ENCODE measurements around the gene CNNM3.
"Not testable (repeated sequence)": the region's sequence is repeated elsewhere in the genome, so short reads cannot be mapped to it uniquely, and the experiment has no call there.

Gene CNNM3

DNA sequence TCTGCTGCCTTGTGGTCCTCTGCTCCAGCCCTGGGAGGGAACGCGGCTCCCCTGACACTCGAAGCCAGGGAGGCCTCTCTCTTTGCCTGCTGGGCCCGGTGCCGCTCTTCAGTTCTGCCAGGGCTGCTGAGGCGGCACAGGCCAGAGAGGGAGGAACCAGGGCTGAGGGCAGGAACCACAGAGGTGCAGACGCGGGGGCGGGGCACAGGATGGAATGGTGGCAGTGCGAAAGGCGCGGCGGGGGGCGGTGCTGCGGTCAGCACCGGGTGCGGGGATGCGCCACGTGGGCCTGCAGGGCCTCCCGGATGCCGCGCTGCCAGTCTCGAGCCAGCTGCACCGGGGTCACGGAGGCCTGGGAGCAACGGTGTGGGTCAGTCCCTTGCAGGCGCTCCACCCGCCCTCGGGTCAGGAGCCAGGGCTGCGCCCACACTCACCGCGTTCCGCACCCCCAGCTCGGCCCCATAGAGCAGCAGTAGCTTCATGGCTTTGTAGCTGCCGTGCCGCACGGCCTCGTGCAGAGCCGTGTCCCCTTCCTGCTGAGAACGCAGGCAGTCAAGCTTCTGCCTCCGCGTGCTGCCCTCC, 23.3 kb downstream of the CNNM3 start:
- peak; percentile 69 to 76 for DNase-seq (ENCODE audit: low read depth in 2 of 2)

DNA sequence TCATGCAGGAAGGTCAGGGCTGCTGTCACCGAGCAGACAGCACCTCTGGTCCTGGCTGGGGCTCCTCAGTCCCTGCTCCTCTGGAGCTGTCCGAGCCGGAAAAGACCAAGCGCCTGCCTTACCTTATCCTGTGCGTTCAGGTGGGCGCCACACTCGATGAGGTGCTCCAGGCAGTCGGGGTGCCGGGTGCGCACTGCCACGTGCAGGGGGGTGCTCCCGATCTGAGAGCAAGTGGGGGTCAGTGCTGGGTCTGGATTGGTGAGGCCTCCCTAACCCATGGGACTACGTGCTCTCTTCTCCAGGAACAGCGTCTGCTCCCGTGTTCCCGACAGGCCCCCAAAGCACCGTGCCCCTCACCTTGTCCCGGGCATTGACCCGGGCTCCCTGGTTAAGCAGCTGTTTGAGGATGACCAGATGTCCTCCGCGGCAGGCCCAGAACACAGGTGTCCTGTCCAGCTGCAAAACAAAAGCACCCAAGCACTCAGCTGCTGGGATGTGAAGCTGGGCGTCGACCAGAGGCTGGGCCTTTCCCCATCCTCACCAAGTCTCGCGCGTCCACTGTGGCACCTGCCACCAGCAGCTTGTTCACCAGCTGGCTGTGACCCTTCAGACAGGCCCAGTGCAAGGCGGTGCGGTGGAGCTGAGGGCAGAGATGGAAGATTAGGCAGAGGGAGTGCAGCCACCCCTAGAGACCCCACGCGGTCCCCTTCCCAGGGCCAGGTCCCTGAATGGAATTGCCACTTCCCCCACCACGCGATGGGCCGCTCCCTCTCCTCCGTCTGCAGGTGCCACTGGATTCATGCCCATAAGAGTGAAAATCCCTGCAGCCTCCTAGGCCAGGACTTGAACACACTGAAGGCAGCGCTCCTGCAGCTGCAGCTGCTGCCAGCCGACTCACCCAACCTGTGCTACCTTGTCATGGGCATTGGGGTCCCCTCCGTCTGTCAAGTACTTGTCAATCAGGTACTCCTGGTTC, 24.1 kb downstream of the CNNM3 start:
- DNase-seq (ENCODE audit: low read depth in 2 of 2) = no peak

DNA sequence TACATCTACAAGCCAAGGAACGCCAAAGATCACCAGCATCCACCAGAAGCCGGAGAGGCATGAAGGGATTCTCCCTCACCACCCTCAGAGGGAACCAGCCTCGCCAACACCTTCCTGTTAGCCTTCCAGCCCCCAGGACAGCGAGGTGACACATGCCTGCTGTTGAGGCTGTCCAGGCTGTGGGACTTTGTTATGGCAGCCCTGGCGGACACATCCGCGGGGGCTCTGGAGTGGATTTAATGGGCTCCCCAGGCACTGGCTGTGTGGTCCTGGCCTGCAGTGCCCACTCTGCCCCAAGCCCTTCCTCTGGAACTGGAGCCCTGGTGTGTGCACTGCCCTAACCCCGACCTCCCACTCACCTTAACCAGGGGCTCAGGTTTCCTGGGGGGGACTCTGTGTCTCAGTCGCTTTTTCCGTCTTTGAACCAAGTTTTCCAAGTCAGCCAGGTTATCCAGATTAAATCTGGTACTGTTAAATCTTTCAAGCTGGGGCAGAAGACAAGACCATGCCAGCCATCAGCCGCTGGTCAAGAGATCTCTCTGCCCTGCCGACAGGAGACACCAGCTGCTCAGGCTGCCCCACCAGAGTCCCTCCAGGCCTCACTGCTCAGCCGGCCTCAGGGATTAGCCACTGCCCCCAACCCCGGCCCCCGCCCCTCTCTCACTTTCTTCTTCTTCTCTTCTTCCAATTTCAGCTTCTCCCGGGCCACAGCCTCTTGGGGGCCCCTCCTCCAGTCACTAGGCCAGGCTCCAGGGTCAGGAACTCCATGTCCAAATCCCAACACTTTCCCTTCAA, 25.8 kb downstream of the CNNM3 start:
- no peak for DNase-seq (ENCODE audit: low read depth in 2 of 2)

DNA sequence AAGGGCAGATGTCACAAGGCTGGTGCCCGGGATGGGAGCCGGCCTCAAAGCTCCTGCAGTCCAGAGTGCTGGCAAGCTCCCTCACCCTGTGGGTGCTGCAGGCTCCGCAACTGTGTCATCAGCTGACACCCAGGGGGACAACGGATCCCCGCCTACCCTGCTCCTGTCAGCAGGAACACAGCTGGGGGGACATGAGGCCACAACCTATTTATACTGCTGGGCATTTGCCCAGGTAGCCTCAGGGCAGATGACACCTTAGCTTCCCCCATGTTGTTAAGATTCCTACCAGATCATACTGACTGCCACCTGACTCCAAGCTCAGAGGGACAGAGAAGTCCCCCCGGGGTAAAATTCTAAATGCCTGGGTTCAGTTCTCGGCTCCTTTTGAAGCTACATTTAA, 26.5 kb downstream of the CNNM3 start:
- DNase-seq (ENCODE audit: low read depth in 2 of 2) = no peak

DNA sequence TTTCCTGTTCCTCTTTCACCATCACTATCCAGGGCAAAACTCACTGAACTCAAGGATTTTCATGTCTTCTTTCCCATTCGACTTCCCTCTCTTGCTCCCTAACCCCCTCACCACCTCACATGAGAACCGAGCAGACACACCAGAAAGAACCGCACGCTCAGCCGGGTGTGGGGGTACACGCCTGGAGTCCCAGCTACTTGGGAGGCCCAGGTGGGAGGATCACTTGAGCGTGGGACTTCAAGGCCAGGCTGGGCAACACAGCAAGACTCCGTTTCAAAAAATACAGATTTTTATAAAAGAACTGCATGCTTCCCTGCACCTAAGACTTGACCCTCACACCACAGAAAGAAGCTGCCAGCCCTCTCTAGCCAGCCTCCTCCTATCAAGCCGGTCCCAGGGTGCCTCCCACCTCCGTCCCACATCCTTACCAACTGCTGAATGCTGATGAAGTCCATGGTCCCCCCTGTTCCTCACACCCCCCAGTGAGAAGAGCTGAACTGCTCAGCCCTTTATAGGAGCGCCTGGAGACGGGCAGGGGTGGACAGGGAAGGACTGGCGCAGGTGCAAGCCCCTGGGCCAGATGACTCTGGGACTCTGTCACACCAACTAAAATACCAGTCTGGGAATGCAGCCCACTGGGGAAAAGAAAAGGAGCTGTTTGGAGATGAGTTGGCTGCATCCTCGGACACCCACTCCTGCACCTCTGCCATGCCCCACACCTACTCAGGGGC, 27.6 kb downstream of the CNNM3 start, which contains the start of gene ANKRD23:
ANKRD23 (minus strand) TSS at position 484 of the 731 bp plus-strand sequence; CDS start at position 455, 29 bp downstream.
- DNase-seq (ENCODE audit: low read depth in 2 of 2) = no peak

DNA sequence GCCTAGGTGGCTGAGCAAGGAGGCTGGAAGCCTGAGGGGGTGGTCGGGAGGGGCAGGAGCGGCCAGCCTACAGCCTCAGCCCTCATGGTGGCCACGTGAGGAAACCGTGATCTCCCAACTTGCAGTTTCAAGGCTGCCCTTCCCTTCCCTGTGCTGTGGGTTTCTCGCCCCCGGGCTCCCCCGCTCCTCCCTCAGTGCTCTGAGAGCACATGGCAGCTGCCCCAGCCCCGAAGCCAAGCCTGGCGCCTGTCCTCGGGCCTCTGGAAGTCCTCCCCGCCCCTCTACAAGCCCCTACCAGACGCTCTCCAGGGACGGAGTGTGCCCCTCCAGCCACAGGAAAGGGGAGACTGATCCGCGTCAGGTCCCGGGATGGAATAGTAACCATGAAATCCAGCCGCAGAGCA, 28.3 kb downstream of the CNNM3 start:
- DNase-seq (ENCODE audit: low read depth in 2 of 2) = no peak

DNA sequence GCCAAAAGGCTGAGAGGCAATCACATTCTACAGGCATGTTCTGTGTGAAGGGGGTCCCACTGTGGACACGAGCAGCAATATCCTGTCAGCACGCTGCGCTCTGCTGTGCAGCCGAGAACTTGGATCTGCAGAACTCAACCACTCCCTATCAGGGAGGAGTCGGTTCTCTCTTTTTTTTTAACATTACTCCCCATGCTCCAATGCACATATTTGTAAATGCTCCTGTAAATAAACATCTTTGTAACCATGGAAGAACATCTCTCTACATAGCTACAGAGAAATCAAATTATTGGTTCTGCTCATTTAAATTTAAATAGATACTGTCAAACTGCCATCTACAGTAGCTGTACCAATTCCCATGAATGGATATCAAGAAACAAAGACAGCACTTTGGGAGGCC, 30.8 kb downstream of the CNNM3 start:
- no peak for DNase-seq (ENCODE audit: low read depth in 2 of 2)

DNA sequence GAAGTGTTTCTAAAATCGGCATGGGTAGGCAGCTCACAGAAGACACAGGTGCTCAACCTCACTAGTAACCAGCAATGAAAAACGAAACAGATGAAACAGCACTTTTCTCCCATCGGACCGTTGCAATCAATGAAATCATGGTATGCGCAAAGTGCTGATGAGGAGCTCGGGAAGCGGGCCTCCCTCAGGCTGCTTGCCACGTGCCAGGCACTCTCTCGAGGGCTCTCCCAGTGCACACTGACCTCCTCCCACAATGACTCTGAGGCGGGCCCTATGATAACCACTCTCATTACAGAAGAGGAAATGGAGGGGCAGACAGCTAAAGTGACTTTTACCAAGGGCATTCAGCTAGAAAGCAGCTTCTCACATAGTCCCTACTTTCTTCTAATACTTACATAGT, 31.5 kb downstream of the CNNM3 start:
- DNase-seq (ENCODE audit: low read depth in 2 of 2) = no peak

DNA sequence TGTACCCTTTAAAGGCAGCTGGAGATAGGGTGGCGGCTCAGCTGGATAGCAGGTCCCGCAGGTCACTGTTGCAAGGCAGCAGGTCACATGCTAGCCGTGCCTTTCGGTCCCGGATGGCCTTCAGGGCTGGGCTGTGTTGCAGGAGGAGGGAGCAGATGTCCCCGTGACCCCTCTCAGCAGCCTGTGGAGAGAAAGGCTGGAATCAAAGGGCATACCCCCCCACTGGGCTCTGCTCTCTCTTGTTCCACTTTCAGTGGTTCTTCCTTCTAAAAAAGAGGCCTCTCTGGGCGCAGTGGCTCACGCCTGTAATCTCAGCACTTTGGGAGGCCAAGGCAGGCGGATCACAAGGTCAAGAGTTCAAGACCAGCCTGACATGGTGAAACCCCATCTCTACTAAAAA, 32.2 kb downstream of the CNNM3 start:
- no peak for DNase-seq (ENCODE audit: low read depth in 2 of 2)

DNA sequence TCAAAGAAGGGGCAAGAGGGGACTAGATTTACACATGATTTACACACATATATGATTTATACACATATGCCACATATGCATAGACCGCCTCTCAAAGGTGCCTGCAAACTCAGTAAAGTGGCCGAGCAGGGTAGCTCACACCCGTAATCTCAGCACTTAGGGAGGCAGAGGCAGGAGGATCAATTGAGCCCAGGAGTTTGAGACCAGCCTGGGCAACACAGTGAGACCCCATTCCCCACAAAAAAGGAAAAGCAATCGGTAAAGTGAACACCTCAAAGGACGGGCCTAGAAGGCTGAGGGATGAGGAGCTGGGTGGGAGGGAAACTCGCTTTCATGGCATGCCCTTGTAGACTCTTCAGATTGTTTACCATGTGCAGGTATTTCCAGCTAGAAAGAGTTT, 36.6 kb downstream of the CNNM3 start:
- DNase-seq (ENCODE audit: low read depth in 2 of 2) = no peak

DNA sequence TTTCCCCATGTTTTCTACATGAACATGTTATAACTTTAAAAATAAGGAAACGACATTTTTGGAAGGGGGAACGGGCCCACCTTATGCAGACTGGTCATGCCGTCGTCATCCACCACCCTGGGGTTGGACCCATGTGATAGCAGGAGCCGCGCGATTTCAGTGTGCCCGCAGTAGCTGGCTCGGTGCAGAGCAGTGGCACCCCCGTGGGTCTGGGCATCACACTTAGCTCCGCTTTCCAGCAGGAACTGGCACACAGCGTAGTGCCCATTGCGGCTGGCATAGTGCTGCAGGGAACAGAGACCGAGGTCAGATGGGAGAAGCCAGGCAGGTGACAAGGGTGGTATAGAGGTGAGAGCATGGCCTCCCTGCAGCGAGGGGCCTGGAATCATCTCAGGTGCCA, 37.3 kb downstream of the CNNM3 start:
- DNase-seq (ENCODE audit: low read depth in 2 of 2) = no peak

DNA sequence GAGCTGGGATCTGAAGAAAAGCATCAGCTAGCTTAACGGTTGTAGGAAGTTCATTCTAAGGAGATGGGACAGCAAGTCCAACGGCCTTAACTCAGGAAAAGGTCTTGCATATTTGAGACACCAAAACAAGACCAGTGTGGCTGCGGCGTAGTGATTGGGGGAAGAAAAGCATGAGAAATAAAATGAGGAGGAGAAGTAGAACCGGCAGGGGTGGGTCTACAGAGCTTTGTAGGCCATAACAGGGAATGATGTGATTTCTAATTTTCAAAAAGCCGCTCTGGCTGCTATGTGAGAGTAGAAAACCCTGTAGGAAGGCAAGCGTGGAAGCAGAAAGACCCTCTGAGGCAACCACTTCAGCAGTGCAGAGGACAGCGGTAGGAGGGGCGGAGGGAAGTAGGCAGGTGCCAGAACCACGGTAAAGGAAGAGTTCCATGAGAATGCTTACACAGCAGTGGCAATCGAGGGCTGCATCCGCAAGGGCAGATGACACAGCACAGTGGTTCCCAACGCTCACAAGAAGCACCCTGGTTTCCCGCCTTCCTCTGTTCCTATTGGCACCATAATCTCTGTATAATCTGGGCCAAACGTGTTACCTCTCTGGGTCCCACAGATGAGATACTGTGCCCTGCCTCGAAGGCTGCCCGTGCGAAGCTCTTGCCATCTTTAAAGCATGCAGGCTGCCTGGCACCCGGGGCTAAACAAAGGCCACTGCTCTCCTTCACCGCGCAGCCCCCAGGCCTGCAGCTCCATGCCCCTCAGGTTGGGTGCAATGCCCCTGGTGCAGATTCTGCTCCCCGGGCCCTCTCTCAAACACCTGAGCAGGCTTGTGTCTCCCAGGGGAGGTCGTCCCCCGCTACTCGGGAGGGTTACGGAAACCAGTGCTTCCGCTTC, 41.0 kb downstream of the CNNM3 start:
- DNase-seq (ENCODE audit: low read depth in 2 of 2) = no peak

DNA sequence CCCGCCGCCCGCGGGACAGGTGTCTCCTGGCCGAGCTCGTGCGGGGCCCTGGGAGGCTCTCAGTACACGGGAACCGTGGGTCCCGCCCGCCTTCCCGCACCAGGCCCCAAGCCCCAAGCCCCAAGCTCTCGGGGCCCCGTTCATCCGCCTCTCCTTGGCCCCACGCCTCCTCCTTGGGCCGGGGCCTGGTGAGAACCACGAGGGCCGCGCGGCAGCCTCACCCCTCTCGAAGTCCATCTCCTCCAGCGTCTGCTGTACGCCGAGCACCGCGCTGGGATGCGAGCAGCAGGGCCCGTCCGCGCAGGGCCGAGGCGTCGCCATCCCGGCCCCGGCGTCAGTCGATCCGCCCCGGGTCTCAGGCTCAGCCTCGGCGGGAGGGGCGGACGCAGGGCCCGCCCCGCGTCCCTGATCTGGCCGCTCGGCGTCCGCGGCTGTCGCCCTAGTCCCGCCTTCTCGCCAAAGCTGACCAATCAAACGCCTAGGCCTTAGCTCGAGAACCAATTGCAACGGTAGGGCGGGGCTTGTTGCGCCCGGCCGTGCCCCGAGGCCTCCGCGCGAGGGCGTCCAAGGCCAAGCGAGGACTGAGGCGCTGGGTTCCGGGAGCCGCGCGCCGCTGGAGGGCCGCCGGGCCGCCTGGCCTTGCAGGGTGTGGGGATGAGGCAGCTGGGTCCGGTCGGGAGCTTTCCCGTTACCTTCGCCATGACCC, 41.8 kb downstream of the CNNM3 start, which contains the start of gene ANKRD39:
ANKRD39 (minus strand) TSS at position 350 of the 706 bp plus-strand sequence; CDS start at position 321, 29 bp downstream.
- peak; percentile 93 to 96 for DNase-seq (ENCODE audit: low read depth in 2 of 2)

DNA sequence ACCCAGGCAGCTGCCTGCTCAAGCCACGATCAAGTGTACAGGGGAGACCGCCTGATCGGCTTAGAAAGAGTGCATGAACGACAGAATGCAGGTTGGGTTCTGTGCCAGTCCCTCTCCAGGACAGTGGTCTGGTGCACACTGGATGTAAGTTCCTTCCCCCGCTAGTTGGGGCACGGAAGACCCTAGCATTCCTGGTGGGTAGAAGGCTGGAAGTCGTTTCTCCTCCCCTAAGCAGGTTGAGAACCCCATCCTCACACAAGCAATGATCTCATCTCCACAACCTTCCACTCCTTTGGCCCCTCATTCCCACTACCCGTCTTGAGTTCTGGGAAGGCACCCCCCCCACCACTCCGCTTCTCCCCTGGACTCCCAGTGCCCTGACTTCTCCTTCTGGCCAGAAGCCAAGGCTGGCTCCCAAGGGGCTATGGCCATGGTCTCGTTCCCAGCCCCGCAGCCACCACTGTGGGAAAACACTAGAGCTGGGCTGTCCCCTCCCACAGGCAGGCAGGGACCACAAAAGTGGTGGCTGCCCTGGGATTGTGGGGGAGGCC, 43.1 kb downstream of the CNNM3 start:
- DNase-seq (ENCODE audit: low read depth in 2 of 2) = no peak

DNA sequence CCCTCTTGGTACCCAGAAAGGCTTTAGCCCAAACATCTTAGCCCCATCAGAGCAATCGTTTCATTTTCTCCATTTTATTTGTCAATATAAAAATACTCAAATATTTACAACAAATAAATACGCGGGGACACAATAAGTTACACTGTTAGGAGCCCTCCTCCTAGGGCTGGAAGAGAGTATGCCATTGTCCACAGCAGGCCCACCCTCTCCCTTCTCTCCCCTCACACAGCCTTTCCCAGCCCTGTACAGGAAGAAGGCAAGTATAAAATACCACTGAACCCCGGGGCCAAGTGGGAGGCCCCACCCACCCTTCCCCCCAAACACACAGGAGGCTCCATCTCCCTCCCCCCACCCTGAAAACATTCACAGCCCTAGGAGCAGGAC, 43.6 kb downstream of the CNNM3 start:
- no peak for DNase-seq (ENCODE audit: low read depth in 2 of 2)

DNA sequence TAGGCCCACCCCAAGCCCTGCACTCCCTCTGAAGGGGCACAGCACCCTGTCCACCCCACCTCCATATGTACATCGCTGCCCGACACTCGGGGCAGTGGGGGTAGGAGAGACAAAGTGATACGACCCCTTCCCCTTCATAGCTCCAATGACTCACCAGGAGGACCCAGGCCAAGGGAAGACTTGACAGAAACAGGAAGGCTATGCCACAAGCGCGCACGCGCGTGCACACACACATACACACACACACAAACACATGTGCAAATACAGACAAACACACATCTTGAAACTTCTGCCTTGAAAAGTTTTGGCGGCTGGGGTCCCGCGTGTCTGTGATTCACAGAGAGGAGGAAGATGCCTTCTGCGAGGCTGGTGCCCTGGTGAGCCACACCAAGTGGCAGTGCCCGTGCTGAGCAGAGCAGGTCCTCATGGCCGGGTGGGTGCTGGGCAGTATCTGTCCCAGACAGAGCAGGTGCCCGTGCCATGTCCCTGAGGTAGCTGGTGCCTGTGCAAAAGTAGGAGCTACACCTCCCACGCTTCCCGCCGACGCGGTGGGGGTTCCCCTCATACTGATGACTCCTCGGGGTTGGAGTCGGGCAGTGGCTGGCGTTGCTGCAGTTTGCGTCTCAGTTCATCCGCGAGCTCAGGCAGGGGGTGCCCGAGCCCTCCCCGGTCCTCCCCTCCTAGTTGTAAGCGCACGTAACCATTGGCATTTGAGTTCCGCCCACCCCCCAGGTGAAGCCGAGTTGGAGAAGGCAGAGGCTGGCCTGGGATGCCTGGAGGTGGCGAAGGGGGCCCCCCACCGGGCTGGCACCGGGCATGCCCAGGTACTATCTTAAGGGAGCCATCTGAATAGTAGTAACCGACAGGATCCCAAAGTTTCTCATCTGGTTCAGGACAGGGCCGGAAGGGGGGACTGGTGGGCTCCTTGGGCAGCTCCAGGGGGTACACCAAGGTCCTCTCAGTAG, 44.3 kb downstream of the CNNM3 start:
- peak in 1 of 2 donors; percentile 35 for DNase-seq (ENCODE audit: low read depth in 2 of 2)

DNA sequence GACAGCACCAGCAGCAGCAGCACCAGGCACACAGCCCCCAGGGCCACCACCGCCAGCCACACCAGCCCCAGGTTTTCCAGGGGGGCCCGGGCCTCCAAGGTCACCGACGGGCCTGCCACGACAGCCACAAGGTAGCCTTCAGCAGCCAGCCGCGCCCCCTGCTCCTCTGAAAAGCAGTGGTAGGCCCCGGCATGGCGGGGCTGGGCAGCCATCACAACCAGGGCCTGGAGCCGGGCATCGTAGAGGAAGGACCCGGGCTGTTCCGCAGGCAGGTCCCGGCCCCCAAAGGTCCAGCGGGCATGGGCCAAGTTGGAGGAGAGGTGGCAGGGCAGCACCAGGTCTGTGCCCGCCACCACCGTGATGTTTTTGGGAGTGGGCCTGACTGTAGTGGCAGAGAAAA, 45.0 kb downstream of the CNNM3 start:
- DNase-seq (ENCODE audit: low read depth in 2 of 2) = no peak

DNA sequence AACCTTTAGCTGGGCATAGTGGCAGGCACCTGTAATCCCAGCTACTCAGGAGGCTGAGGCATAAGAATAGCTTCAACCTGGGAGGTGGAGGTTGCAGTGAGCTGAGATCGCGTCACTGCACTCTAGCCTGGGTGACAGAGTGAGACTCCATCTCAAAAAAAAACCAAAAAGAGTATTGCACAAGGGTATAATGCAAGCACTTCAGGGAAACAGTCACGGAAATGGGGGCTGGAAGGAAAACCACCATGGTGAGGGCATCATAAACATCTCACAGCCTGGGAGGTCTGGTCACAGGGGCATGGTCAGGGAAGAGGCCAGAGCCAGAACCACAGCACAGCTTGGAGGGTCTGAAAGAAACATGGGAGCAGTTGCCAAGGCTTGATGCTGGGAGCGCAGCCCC, 47.0 kb downstream of the CNNM3 start:
- DNase-seq (ENCODE audit: low read depth in 2 of 2) = not testable (repeated sequence)

Measured in stimulated activated CD4-positive, alpha-beta T cell treated with anti-CD3 and anti-CD28 coated beads, Interleukin-4, amount 100 ng/mL, for 48 hours (primary cell).